LNCaP clone FGC (cell line): ENCODE results near the gene ZNF324B.
"Not testable (repeated sequence)": the region's sequence is repeated elsewhere in the genome, so short reads cannot be mapped to it uniquely, and the experiment has no call there.

Experiments
- DNase-seq: peaks from one replicate; pipeline ENCODE4 v3.0.0-alpha.2; 2011; ENCODE audit warnings: low read depth
- H3K4me3 ChIP-seq: 2 replicates; pipeline ENCODE4 v1.5.1; 2011; ENCODE audit warnings: mild to moderate bottlenecking, low read depth, low read length, control low read depth
- CTCF ChIP-seq: IDR thresholded peaks from 2 replicates; pipeline ENCODE4 v1.5.1; 2012; ENCODE audit warnings: mild to moderate bottlenecking; ENCODE audit not compliant: control insufficient read depth, insufficient read depth; ENCODE audit errors: extremely low read depth

ZNF324B gene

DNA sequence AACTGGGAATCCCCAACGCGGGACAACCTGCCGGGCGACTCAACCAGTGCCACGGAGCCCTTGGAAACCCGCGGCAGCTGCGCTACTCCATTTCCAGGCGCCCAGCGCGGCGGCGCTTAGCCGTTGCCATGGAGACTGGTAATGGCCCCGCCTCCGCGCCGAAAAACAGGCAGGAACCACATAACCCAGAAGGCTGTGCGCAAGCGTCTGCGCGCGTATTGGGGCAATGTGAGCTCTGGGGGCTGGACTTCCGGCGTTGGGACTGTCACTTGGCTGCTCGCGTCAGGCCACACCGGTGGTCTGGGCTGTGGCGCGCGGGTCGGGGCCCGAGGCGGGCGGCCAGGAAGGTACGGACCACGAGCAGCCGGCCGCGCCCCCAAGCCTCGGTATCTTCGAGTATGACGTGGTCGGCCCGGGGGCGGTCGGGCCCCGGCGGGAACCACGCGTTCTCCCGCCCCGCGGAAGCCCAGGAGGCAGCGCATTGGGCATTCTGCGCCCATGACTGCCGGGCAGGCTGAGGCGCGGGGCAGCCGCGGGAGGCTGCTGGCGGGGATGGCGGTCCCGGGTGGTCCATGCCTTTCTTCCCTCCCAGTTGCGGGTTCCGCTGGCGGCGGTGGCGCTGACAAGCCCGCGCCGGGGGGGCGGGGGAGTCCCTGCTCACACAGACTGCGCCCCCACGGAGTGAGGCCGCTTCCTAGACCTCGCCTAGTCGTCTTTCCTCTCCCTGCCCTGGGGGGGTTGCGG lies at the start of gene ZNF324B:
Gene ZNF324B, plus strand, starts transcription at position 265 of the 744 bp plus-strand sequence. CDS start 2,080 bp downstream, outside the sequence.
- peak within 1 kb of the TSS; percentile 79 for H3K4me3 ChIP-seq
- DNase-seq: peak; percentile 87
- TF ChIP-seq CTCF: 0 out of 2 replicates have a peak, but pooled peaks have one; percentile 1

GRCh38 chr19:58401840-58402421 lies 49.5 kb upstream of the ZNF324B start:
- no peak for TF ChIP-seq CTCF
- no peak for DNase-seq
- H3K4me3 ChIP-seq: peak overlapping the region; percentile 76

DNA sequence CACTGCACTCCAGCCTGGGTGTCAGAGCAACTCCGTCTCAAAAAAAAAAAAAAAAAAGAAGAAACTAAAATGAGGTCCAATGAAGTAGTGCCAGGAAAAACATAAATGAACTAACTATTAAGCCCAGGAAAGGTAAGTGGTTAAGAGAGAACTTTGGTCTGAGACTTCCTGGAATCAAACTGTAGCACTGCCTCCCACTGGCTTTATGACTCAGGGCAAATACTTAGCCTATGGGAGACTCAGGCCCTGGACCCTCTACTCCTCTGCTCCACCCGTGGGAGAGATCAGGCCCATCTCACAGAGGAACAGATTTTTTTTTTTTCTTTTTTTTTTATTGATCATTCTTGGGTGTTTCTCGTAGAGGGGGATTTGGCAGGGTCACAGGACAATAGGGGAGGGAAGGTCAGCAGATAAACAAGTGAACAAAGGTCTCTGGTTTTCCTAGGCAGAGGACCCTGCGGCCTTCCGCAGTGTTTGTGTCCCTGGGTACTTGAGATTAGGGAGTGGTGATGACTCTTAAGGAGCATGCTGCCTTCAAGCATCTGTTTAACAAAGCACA lies 47.4 kb upstream of the ZNF324B start:
- DNase-seq: not testable (repeated sequence)

GRCh38 chr19:58406818-58407657 lies 44.4 kb upstream of the ZNF324B start:
- no peak for DNase-seq
- peak overlapping the region; percentile 78 for H3K4me3 ChIP-seq
- TF ChIP-seq CTCF: no peak

More for the DNA sequence above, 47.4 kb upstream of the ZNF324B start:
- not testable (repeated sequence) for H3K4me3 ChIP-seq

- no peak for DNase-seq
- H3K4me3 ChIP-seq: peak overlapping the region; percentile 78
- TF ChIP-seq CTCF: no peak
Observed at GRCh38 chr19:58407658-58408151, 43.7 kb upstream of the ZNF324B start.

DNA sequence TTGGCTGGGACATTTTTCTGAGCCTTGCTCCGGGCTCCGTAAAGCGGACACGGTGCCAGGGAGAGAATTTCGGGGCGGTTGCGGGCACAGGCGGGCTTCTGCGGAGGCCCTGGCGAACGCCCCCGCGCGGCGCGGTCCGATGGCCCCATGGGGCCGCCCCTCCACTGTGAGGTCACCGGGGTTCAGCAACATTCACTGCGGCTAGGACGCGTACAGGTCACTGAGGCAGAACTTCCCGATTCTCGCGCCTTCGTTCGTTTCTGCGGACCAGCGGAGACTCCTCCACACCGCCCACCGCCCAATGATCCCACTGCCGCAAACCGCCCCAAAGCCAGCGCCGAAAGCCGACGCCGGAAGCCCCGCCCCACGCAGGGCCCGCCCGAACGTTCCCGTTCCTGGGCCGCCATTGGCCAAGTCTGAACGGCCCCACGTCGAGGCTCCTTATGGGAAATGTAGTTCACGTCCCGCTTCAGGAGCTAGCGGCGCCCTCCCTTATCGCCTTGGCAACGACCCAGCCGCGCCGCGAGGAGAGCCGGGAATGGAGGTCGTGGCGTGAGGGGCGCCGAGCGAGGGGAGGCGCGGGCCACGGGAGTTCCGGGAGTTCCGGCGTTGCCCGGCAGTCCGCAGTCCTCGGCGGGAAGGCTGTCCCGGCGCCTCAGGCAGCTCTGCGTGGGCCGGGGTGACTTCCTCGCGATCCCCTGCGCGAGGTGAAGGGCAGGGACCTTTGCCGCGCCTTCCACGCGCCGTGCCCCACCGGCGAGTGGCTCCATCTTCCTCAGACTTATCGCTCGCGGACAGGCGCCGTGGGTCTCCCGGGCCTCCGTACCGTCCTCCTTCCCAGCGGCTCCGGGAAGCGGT lies 43.0 kb upstream of the ZNF324B start, which contains the start of gene ZNF584:
Gene ZNF584, plus strand, starts transcription at position 498 of the 858 bp plus-strand sequence. CDS start 499 bp downstream, outside the sequence.
- no peak for TF ChIP-seq CTCF
- DNase-seq: peak; percentile 63
- H3K4me3 ChIP-seq: peak within 1 kb of the TSS; percentile 78
